Activated CD4-positive, alpha-beta T cell treated with anti-CD3 and anti-CD28 coated beads, Interleukin-2, amount 10 ng/mL, durations not matched to agents 24 days and 14 days (primary cell): ENCODE results near the gene MRPL36. TPM values are rescaled to one million over a fixed set of nuclear protein-coding genes. Genes with fewer than 3 reads are reported as not detected.
A peak's percentile ranks its signal among the peaks of the same experiment; 100 is the strongest.

Experiments used
- DNase-seq: peaks from one replicate; pipeline ENCODE4 v3.0.0; 2022
- H3K27ac Mint-ChIP-seq: one replicate; pipeline ENCODE4 v1.8.0; 2022; ENCODE audit warnings: mild to moderate bottlenecking, mixed read lengths
- H3K27me3 Mint-ChIP-seq: one replicate; pipeline ENCODE4 v1.8.0; 2022; ENCODE audit warnings: mixed read lengths
- H3K36me3 Mint-ChIP-seq: one replicate; pipeline ENCODE4 v1.8.0; 2022; ENCODE audit warnings: low read depth, mild to moderate bottlenecking, mixed read lengths
- H3K4me1 Mint-ChIP-seq: one replicate; pipeline ENCODE4 v1.8.0; 2021; ENCODE audit warnings: mixed read lengths
- H3K4me3 Mint-ChIP-seq: one replicate; pipeline ENCODE4 v1.8.0; 2022; ENCODE audit warnings: mild to moderate bottlenecking, moderate library complexity, mixed read lengths
- H3K9me3 Mint-ChIP-seq: one replicate; pipeline ENCODE4 v1.8.0; 2021; ENCODE audit warnings: mixed read lengths
- intact Hi-C: fragments of 100-400 bp; cut with micrococcal nuclease; formaldehyde crosslinking; loops from one replicate; pipeline ENCODE4 v1.15.1; 2023
- total RNA-seq: library from RNA; stranded (reverse); gene quantifications from 2 replicates; pipeline ENCODE4 v1.2.3, GENCODE V29; 2022

Gene MRPL36
- total RNA-seq, 1 donor from 2014 or later = 107 TPM

GRCh38 chr5:1836176-1836890, 36.7 kb upstream of the MRPL36 start:
- H3K27me3 Mint-ChIP-seq = peaks cover 12% of the 10 kb centered on the region
- no peak for DNase-seq
- intact Hi-C loops = no loop called here

GRCh38 chr5:1835431-1835830, 35.8 kb upstream of the MRPL36 start:
- no peaks in the 10 kb centered on the region for H3K9me3 Mint-ChIP-seq
- no peak overlapping the region for H3K27ac Mint-ChIP-seq
- intact Hi-C loops = no loop called here
- DNase-seq = no peak
- no peaks in the 10 kb centered on the region for H3K36me3 Mint-ChIP-seq
- H3K27me3 Mint-ChIP-seq = peaks cover 12% of the 10 kb centered on the region
- no peak overlapping the region for H3K4me3 Mint-ChIP-seq
- H3K4me1 Mint-ChIP-seq = no peaks in the 10 kb centered on the region

More at GRCh38 chr5:1836176-1836890, 36.7 kb upstream of the MRPL36 start:
- H3K4me1 Mint-ChIP-seq = no peaks in the 10 kb centered on the region
- H3K4me3 Mint-ChIP-seq = no peak overlapping the region
- H3K36me3 Mint-ChIP-seq = no peaks in the 10 kb centered on the region
- H3K9me3 Mint-ChIP-seq = no peaks in the 10 kb centered on the region
- no peak overlapping the region for H3K27ac Mint-ChIP-seq

- Mint-ChIP-seq H3K4me3 (no peak overlapping the region), H3K4me1 (no peaks in the 10 kb centered on the region), H3K27ac (no peak overlapping the region), H3K36me3 (no peaks in the 10 kb centered on the region), H3K9me3 (no peaks in the 10 kb centered on the region), H3K27me3 (peaks cover 12% of the 10 kb centered on the region)
- DNase-seq = no peak
- intact Hi-C loops = no loop called here
Observed at GRCh38 chr5:1834721-1835429, 35.2 kb upstream of the MRPL36 start.

GRCh38 chr5:1834022-1834551, 34.5 kb upstream of the MRPL36 start:
- H3K27ac Mint-ChIP-seq = no peak overlapping the region
- no peaks in the 10 kb centered on the region for H3K36me3 Mint-ChIP-seq
- H3K27me3 Mint-ChIP-seq = peaks cover 12% of the 10 kb centered on the region
- H3K4me1 Mint-ChIP-seq = no peaks in the 10 kb centered on the region
- no peaks in the 10 kb centered on the region for H3K9me3 Mint-ChIP-seq
- H3K4me3 Mint-ChIP-seq = no peak overlapping the region
- intact Hi-C loops = no loop called here
- DNase-seq = no peak

- no peaks in the 10 kb centered on the region for H3K36me3 Mint-ChIP-seq
- no peak for DNase-seq
- H3K27ac Mint-ChIP-seq = no peak overlapping the region
- H3K27me3 Mint-ChIP-seq = peaks cover 12% of the 10 kb centered on the region
- H3K4me3 Mint-ChIP-seq = no peak overlapping the region
- H3K9me3 Mint-ChIP-seq = no peaks in the 10 kb centered on the region
- no peaks in the 10 kb centered on the region for H3K4me1 Mint-ChIP-seq
- intact Hi-C loops = no loop called here
Observed at GRCh38 chr5:1833264-1834021, 33.8 kb upstream of the MRPL36 start.

- H3K27ac Mint-ChIP-seq = peak overlapping the region; percentile 1
- no peaks in the 10 kb centered on the region for H3K4me1 Mint-ChIP-seq
- no peaks in the 10 kb centered on the region for H3K9me3 Mint-ChIP-seq
- no peak for DNase-seq
- peaks cover 12% of the 10 kb centered on the region for H3K27me3 Mint-ChIP-seq
- intact Hi-C loops = no loop called here
- no peak overlapping the region for H3K4me3 Mint-ChIP-seq
- no peaks in the 10 kb centered on the region for H3K36me3 Mint-ChIP-seq
Observed at GRCh38 chr5:1832511-1833250, 33.0 kb upstream of the MRPL36 start.

GRCh38 chr5:1831677-1832313, 32.2 kb upstream of the MRPL36 start:
- Mint-ChIP-seq H3K9me3 (no peaks in the 10 kb centered on the region), H3K4me1 (no peaks in the 10 kb centered on the region), H3K36me3 (no peaks in the 10 kb centered on the region), H3K27ac (no peak overlapping the region), H3K27me3 (peaks cover 12% of the 10 kb centered on the region), H3K4me3 (no peak overlapping the region)
- no peak for DNase-seq
- intact Hi-C loops = no loop called here

- Mint-ChIP-seq H3K27me3 (peaks cover 10% of the 10 kb centered on the region), H3K36me3 (no peaks in the 10 kb centered on the region), H3K4me1 (no peaks in the 10 kb centered on the region), H3K27ac (no peak overlapping the region), H3K9me3 (no peaks in the 10 kb centered on the region), H3K4me3 (no peak overlapping the region)
- intact Hi-C loops = no loop called here
- DNase-seq = no peak
Observed at GRCh38 chr5:1831257-1831656, 31.6 kb upstream of the MRPL36 start.

- no peaks in the 10 kb centered on the region for H3K4me1 Mint-ChIP-seq
- H3K27me3 Mint-ChIP-seq = peaks cover 7% of the 10 kb centered on the region
- no peaks in the 10 kb centered on the region for H3K9me3 Mint-ChIP-seq
- DNase-seq = no peak
- H3K36me3 Mint-ChIP-seq = no peaks in the 10 kb centered on the region
- intact Hi-C loops = no loop called here
- no peak overlapping the region for H3K4me3 Mint-ChIP-seq
- H3K27ac Mint-ChIP-seq = no peak overlapping the region
Observed at GRCh38 chr5:1830571-1831228, 31.1 kb upstream of the MRPL36 start.

- H3K27me3 Mint-ChIP-seq = no peaks in the 10 kb centered on the region
- no peak overlapping the region for H3K27ac Mint-ChIP-seq
- H3K4me1 Mint-ChIP-seq = no peaks in the 10 kb centered on the region
- intact Hi-C loops = no loop called here
- DNase-seq = peak; percentile 66
- no peak overlapping the region for H3K4me3 Mint-ChIP-seq
- H3K36me3 Mint-ChIP-seq = no peaks in the 10 kb centered on the region
- no peaks in the 10 kb centered on the region for H3K9me3 Mint-ChIP-seq
Observed at GRCh38 chr5:1827886-1828397, 28.3 kb upstream of the MRPL36 start.

- DNase-seq = no peak
- Mint-ChIP-seq H3K36me3 (no peaks in the 10 kb centered on the region), H3K4me3 (no peak overlapping the region), H3K9me3 (no peaks in the 10 kb centered on the region), H3K4me1 (no peaks in the 10 kb centered on the region), H3K27me3 (no peaks in the 10 kb centered on the region), H3K27ac (no peak overlapping the region)
- intact Hi-C loops = no loop called here
Observed at GRCh38 chr5:1827025-1827885, 27.6 kb upstream of the MRPL36 start.
